Natural killer cell (primary cell): ENCODE measurements around the gene COQ8B. TPM values are rescaled to one million over a fixed set of nuclear protein-coding genes. Genes with fewer than 3 reads are reported as not detected.

ENCODE experiments used
- ATAC-seq, 3 donors: fragments of 150-1000 bp in 2 of 3; fragments of 200-7000 bp in 1 of 3; cut with Tn5 transposase; 1 replicate in 1 of 3; 2 replicates in 2 of 3; pipeline ENCODE4 v1.10.0; 2021; ENCODE audit warnings: mild to moderate bottlenecking in 2 of 3, moderate library complexity in 2 of 3
- DNase-seq, 2 donors: peaks; one replicate each; pipeline versions ENCODE4 v3.0.0 to v3.0.0-alpha.2; 2013 to 2021; ENCODE audit warnings: mixed read lengths in 1 of 2
- H3K27ac ChIP-seq: one replicate; pipeline ENCODE4 v1.5.1; 2013; ENCODE audit warnings: mild to moderate bottlenecking, low read length
- H3K27me3 ChIP-seq: one replicate; pipeline ENCODE4 v1.6.1; 2013; ENCODE audit warnings: low read length; ENCODE audit not compliant: control insufficient read depth, insufficient read depth
- H3K36me3 ChIP-seq: one replicate; pipeline ENCODE4 v1.6.1; 2013; ENCODE audit warnings: low read length; ENCODE audit not compliant: control insufficient read depth, insufficient read depth
- H3K4me1 ChIP-seq: one replicate; pipeline ENCODE4 v1.6.1; 2013; ENCODE audit warnings: low read length; ENCODE audit not compliant: control insufficient read depth, insufficient read depth
- H3K4me3 ChIP-seq: one replicate; pipeline ENCODE4 v1.5.1; 2013; ENCODE audit warnings: low read length
- H3K9me3 ChIP-seq: one replicate; pipeline ENCODE4 v1.6.1; 2013; ENCODE audit warnings: low read length; ENCODE audit not compliant: control insufficient read depth, insufficient read depth
- H3K27ac Mint-ChIP-seq, 2 donors: one replicate each; pipeline ENCODE4 v1.8.0; 2022; ENCODE audit warnings: mild to moderate bottlenecking in 2 of 2, mixed read lengths in 2 of 2, moderate library complexity in 1 of 2
- H3K27me3 Mint-ChIP-seq, 2 donors: one replicate each; pipeline ENCODE4 v1.8.0; 2022; ENCODE audit warnings: low read depth in 2 of 2, mixed read lengths in 2 of 2
- H3K36me3 Mint-ChIP-seq: one replicate; pipeline ENCODE4 v1.8.0; 2022; ENCODE audit warnings: mixed read lengths
- H3K4me1 Mint-ChIP-seq, 2 donors: one replicate each; pipeline ENCODE4 v1.8.0; 2022; ENCODE audit warnings: mixed read lengths in 2 of 2
- H3K4me3 Mint-ChIP-seq: one replicate; pipeline ENCODE4 v1.8.0; 2022; ENCODE audit warnings: mild to moderate bottlenecking, moderate library complexity, mixed read lengths
- H3K9me3 Mint-ChIP-seq, 2 donors: one replicate each; pipeline ENCODE4 v1.8.0; 2022; ENCODE audit warnings: mixed read lengths in 2 of 2
- WGBS: methylation state at CpG from one replicate; pipeline ENCODE4 v1.1.7; 2013; ENCODE audit warnings: missing lambda C conversion rate; ENCODE audit not compliant: insufficient coverage; 5-methylcytosine and 5-hydroxymethylcytosine counted together
- intact Hi-C: fragments of 100-400 bp; cut with micrococcal nuclease; formaldehyde crosslinking; loops from one replicate; pipeline ENCODE4 v1.14.2; 2022
- total RNA-seq, 4 donors: library from RNA; stranded (reverse); fragments of 120-200 nt in 1 of 4; gene quantifications; one replicate each; pipeline versions ENCODE4 v1.2.3 to v1.2.4, GENCODE V29; 2013 to 2022
- TF ChIP-seq, protein P1 (sequence below): fragments of 200-600 bp; IDR thresholded peaks from one replicate; pipeline ENCODE4 v1.8.0; 2022; ENCODE audit warnings: antibody characterized with exemption

The COQ8B gene
- total RNA-seq, 3 donors from 2014 or later (not counting 1 experiment from before 2014, with no cell fraction given): 31.8 to 46.7 (median 39.6) TPM

DNA sequence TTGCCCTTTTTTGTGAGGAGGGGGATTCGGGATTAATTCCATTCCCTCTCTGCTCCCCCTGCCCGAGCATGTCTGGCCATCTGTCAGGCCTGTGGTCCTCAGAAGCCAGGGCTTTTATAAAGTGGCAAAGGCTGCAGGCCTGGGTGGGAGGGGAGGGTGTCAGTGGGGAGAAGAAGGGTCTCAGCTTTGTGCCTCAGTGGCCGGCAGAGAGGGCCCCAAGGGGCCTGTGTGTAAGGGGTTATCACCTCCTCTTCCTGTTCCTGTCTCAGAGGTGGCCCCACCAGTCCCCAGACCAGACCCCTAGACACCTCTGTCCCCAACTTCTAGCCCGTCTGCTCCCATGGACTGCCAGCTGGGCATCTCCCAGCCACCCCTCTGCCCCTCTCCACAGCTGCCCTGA, 22.8 kb downstream of the COQ8B start:
- H3K4me3 ChIP-seq: no peak overlapping the region
- ATAC-seq (no peak), DNase-seq (no peak)
- H3K27ac ChIP-seq: no peak overlapping the region
- TF ChIP-seq, protein P1, sequence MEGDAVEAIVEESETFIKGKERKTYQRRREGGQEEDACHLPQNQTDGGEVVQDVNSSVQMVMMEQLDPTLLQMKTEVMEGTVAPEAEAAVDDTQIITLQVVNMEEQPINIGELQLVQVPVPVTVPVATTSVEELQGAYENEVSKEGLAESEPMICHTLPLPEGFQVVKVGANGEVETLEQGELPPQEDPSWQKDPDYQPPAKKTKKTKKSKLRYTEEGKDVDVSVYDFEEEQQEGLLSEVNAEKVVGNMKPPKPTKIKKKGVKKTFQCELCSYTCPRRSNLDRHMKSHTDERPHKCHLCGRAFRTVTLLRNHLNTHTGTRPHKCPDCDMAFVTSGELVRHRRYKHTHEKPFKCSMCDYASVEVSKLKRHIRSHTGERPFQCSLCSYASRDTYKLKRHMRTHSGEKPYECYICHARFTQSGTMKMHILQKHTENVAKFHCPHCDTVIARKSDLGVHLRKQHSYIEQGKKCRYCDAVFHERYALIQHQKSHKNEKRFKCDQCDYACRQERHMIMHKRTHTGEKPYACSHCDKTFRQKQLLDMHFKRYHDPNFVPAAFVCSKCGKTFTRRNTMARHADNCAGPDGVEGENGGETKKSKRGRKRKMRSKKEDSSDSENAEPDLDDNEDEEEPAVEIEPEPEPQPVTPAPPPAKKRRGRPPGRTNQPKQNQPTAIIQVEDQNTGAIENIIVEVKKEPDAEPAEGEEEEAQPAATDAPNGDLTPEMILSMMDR: no peak
- Mint-ChIP-seq H3K4me1 (peaks cover 0 to 6% of the 10 kb centered on the region in 2 donors), H3K9me3 (no peaks in the 10 kb centered on the region), H3K4me3 (no peak overlapping the region), H3K27ac (peak overlapping the region in 1 of 2 donors; percentile 69), H3K36me3 (no peaks in the 10 kb centered on the region), H3K27me3 (no peaks in the 10 kb centered on the region)
- no peaks in the 10 kb centered on the region for H3K27me3 ChIP-seq
- WGBS: 80% methylated on average over 1 of the region's 4 CpGs
- H3K36me3 ChIP-seq: peaks cover 2% of the 10 kb centered on the region
- H3K4me1 ChIP-seq: peaks cover 22% of the 10 kb centered on the region
- intact Hi-C loops: no loop called here
- no peaks in the 10 kb centered on the region for H3K9me3 ChIP-seq

DNA sequence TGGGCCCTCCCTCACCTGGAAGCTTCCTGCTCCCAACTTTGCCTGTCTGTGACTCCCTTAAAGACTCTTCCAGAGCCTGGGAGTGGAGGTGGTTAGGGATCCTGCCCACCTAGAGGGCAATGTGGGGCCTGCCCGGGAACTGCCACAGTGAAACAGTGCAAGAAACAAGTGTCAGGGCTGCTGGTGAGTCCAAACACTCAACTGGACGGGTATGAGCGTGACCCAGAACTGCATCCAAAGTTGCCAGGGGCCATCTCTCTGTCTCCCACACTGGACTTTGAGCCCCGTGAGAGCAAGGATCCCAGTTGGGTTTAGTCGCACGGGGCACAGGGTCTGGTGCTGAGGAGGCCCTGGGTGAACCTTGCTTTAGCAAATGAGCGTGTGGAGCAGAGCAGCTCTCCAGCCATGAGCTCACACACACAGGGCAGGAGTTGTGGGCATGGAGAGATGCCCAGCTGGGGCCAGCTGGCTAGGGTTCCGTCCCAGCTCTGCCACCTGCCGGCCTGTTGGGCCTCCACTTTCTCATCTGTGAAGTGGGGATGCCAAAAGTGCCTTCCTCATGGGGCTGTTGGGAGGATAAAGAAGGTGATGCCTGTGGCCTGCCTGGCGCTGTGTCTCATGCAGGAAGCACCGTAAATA, 23.4 kb downstream of the COQ8B start:
- no peak overlapping the region for H3K27ac ChIP-seq
- Mint-ChIP-seq H3K36me3 (no peaks in the 10 kb centered on the region), H3K27me3 (no peaks in the 10 kb centered on the region), H3K4me1 (peaks cover 0 to 6% of the 10 kb centered on the region in 2 donors), H3K9me3 (no peaks in the 10 kb centered on the region), H3K4me3 (no peak overlapping the region), H3K27ac (peak overlapping the region in 1 of 2 donors; percentile 68)
- H3K4me1 ChIP-seq: peaks cover 28% of the 10 kb centered on the region
- no peak overlapping the region for H3K4me3 ChIP-seq
- 95% methylated on average over 11 of the region's 11 CpGs for WGBS
- intact Hi-C loops: no loop called here
- ATAC-seq (no peak), DNase-seq (no peak)
- H3K9me3 ChIP-seq: no peaks in the 10 kb centered on the region
- peaks cover 2% of the 10 kb centered on the region for H3K36me3 ChIP-seq
- TF ChIP-seq, protein P1: no peak
- no peaks in the 10 kb centered on the region for H3K27me3 ChIP-seq

DNA sequence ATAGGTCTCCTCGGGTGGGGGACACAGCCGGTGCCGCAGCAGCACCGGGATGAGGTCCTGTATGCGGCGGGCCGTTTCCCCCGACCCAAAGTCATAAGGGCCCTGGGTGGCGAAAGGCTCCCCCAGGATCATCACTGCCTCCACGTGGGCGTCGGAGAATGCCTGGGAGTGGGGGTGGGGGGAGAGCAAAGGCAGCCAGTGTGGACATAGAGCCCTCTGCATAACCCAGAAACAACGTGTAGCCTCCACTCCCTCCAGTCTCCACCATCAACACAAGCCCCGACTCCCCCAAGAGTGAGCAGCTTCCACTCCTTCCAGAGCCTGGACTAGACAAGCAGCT, 24.5 kb downstream of the COQ8B start:
- DNase-seq (no peak), ATAC-seq (no peak)
- intact Hi-C loops: no loop called here
- no peaks in the 10 kb centered on the region for H3K27me3 ChIP-seq
- Mint-ChIP-seq H3K36me3 (no peaks in the 10 kb centered on the region), H3K9me3 (no peaks in the 10 kb centered on the region), H3K4me3 (peak overlapping the region; percentile 2), H3K27ac (peak overlapping the region in 1 of 2 donors; percentile 68), H3K27me3 (no peaks in the 10 kb centered on the region), H3K4me1 (peaks cover 0 to 6% of the 10 kb centered on the region in 2 donors)
- no peak overlapping the region for H3K27ac ChIP-seq
- H3K4me1 ChIP-seq: peaks cover 39% of the 10 kb centered on the region
- TF ChIP-seq, protein P1: no peak
- 98% methylated on average over 13 of the region's 14 CpGs for WGBS
- peaks cover 2% of the 10 kb centered on the region for H3K36me3 ChIP-seq
- H3K4me3 ChIP-seq: no peak overlapping the region
- no peaks in the 10 kb centered on the region for H3K9me3 ChIP-seq
